Erythroblast (primary cell): ENCODE measurements around the gene SLTM.

Experiments
- GATA1 ChIP-seq: IDR thresholded peaks from 2 replicates; pipeline ENCODE4 v1.6.1; 2011; ENCODE audit warnings: low read depth, mild to moderate bottlenecking, control low read depth, low read length, moderate library complexity
- POLR2A ChIP-seq: IDR thresholded peaks from 2 replicates; pipeline ENCODE4 v1.6.1; 2011; ENCODE audit warnings: mild to moderate bottlenecking, low read length

GRCh38 chr15:58908550-58909309 lies 24.7 kb downstream of the SLTM start:
- TF ChIP-seq POLR2A = no peak
- TF ChIP-seq GATA1 = no peak
